ENCODE results near the gene HUS1.
"Not testable (repeated sequence)": the region's sequence is repeated elsewhere in the genome, so short reads cannot be mapped to it uniquely, and the experiment has no call there.

HUS1 gene

GRCh38 chr7:47943676-47944474, 35.5 kb downstream of the HUS1 start:
- no peak for DNase-seq

- DNase-seq, result not testable (repeated sequence)
These were observed 36.8 kb downstream of the HUS1 start for GRCh38 chr7:47942651-47943050.

- no peak for DNase-seq
These were observed 37.3 kb downstream of the HUS1 start for GRCh38 chr7:47942132-47942531.

GRCh38 chr7:47941136-47941844, 38.1 kb downstream of the HUS1 start:
- DNase-seq, result no peak

- no peak for DNase-seq
These were observed 39.1 kb downstream of the HUS1 start for GRCh38 chr7:47940088-47941013.

GRCh38 chr7:47939425-47940036, 39.9 kb downstream of the HUS1 start:
- DNase-seq, result no peak

- no peak for DNase-seq
These were observed 40.7 kb downstream of the HUS1 start for GRCh38 chr7:47938574-47939165.

- DNase-seq, result no peak
These were observed 41.5 kb downstream of the HUS1 start for GRCh38 chr7:47937711-47938573.

- DNase-seq, result no peak
These were observed 42.2 kb downstream of the HUS1 start for GRCh38 chr7:47937065-47937687.

GRCh38 chr7:47936323-47936722, 43.1 kb downstream of the HUS1 start:
- no peak for DNase-seq

- DNase-seq, result no peak
These were observed 44.1 kb downstream of the HUS1 start for GRCh38 chr7:47935336-47935735.

GRCh38 chr7:47934831-47935230, 44.6 kb downstream of the HUS1 start:
- DNase-seq, result no peak

- no peak for DNase-seq
These were observed 46.2 kb downstream of the HUS1 start for GRCh38 chr7:47933215-47933614.

GRCh38 chr7:47932466-47933037, 46.9 kb downstream of the HUS1 start:
- DNase-seq, result no peak

- no peak for DNase-seq
These were observed 47.4 kb downstream of the HUS1 start for GRCh38 chr7:47932016-47932415.

- no peak for DNase-seq
These were observed 48.1 kb downstream of the HUS1 start for GRCh38 chr7:47931005-47932004.

- DNase-seq, result no peak
These were observed 55.1 kb downstream of the HUS1 start for GRCh38 chr7:47924266-47924665.

GRCh38 chr7:47923081-47923875, 56.1 kb downstream of the HUS1 start:
- DNase-seq, result not testable (repeated sequence)

All from NCI-H524 treated with DMSO at 0.1 percent for 48 hours (cell line).